GM21526 (cell line): Measurements from ENCODE around the gene FHIT.

Experiments
- ATAC-seq: cut with Tn5 transposase; IDR thresholded peaks from one replicate; pipeline ENCODE4 v1.9.1; 2021; ENCODE audit warnings: moderate library complexity; ENCODE audit not compliant: unreplicated experiment, low FRiP score

FHIT gene

DNA sequence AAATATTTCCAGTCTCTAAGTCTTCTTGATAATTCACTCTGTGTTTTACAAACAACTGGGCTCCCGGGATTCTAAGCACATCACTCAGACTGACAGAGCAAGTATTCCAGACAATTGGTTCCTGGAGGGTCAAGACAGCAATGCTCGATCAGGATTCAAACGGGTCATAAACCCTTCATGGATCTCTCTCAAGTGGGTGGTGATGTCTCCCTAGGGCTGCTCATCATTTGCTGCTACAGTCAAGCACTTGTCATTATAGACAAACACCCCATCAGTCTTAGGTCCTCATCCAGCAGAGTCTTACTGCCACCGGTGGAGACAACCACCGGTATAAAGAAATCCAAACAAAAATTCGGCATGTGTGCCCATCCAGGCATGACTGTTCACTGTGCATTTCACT lies 921.1 kb downstream of the FHIT start:
- ATAC-seq = no peak

DNA sequence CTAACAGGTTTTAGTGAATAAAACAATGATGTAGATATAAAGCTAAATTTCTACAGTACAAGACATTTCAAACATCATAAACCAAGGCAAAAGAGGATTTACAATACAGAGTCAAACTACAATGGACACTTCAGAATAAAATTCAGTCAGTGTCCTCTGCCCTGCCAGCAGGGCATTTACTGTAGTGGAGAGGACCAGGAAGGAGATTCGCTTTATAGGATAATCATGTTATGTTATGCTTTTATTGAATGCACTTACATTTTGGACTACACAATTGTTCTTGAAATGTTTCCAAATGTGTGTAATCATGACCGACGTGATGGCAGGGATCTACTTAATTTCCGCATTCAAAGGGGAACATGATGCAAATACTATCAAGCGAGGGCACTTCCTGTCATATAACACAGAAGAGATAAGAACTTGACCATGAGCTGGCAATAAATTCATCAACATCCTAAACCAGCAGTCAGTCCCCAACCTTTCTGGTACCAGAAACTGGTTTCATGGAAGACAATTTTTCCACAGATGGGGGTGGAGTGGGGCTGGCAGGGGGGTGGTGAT lies 925.6 kb downstream of the FHIT start:
- no peak for ATAC-seq

DNA sequence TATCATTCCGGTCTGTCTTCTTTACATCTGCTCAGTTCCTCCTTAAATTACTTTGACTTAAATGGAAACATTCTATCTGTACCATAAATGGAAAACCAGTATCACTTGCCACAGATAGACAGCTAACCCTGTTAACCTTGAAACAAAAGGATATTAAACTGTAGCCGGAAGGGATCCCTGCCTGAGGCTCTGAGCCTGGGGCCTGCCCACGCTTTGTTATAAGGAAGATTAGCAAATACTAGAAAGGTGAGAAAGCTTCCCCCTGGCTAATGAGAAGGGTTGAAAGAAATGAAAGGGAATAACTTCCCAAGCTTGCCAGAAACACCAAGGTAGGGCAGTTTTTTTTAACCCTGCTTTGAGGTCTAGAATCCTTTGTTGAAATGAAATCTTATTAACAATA lies 927.6 kb downstream of the FHIT start:
- ATAC-seq = no peak

DNA sequence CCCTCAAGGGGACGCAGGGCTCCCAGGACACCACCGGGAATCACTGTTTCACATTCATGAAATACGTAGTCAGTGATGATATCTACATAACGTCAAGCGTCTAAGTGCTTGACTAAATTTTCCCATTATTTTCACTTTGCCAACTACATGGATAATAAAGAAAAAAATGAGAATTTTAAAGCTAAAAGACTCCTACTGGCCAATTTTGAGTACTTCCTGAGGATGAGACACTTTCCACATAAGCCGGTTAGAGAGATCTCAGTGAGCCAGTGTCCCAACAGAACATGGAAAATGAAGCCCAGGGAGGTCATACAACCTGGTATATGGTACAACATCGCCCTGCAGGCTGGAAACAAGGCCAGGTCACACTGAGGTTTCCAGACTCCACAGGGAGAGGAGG lies 928.1 kb downstream of the FHIT start:
- no peak for ATAC-seq

DNA sequence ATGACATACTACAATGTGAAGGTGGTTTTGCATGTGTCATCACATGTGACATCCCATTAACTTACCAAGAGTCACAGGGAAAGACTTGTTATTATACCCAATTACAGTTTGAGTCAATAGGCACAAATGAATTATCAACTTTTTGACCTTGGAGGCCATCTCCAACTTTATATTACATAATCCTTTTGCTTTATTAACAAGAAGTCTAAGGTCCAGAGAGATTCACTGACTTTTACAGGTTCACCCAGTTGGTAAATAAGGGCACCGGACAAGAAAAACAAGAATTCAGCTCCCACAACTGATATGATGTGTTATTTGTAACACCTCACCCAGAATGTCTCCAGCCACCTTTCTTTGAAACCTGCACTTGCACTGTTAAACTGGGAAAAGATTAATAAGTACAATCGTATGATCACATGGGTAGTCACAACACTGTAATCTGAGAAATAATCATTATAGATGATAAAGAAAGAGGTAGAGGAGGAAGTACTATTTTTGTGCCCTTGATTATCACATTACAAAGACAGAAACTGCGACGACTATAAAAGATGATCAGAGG lies 928.9 kb downstream of the FHIT start:
- no peak for ATAC-seq

DNA sequence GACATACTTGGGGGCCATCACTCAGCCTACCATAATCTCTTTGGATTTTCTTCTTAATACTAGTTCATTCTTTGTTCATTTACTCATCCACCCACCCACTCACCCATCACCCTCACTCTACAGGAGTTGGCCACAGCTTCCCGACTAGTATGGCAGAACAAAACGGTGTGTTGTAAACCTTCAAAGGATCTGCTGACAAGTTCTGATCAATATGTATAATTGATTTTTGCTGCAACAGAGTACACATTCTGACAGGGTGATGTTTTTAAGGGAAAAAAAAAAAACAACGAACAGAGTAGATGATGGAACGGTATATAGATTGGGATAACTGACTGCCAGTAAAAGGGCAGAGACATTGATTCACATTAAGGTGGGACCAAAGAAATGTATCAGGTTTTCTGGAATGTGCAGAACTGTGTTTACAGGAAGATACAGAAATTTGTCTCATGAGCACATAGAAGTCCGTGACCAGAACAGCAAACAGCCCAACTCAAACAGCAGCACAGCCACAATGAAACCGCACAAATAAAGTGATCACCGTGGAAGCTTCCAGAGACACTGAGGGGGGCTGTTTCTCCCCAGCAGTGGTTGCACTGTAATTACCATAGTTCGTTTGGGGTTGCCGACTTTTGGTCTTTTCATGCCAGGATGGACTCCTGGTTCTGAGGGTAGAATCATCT lies 931.9 kb downstream of the FHIT start:
- no peak for ATAC-seq

DNA sequence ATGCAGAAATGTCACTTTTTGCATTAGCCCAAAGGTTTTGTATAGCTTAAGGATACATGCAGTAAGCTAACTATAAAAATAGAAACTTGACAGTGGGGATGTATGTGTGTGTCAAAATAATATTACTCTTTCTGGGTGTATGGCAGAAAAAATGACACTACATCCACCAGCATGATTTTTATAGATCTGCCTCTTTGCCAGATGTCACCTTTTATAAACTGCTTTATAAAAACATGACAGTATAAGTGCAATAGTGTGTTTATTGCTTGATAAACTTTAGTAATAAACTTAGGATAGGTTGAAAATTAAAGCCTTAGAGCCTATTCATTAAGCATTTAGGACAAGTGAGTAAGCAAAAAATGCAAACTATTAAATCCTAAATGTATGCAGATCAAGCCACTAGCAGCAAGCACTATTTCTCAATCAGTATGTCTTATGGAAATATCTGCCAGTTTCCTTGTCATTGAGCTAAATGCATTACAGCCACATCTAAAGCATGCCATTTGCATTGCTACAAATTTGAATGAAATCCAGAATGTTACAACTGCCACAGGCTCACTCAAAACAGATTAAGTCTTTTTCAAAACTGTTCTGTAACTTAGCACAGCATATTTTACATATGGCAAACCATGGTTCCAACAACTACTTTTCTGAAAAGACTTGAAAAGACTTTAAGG lies 935.0 kb downstream of the FHIT start:
- ATAC-seq = no peak

DNA sequence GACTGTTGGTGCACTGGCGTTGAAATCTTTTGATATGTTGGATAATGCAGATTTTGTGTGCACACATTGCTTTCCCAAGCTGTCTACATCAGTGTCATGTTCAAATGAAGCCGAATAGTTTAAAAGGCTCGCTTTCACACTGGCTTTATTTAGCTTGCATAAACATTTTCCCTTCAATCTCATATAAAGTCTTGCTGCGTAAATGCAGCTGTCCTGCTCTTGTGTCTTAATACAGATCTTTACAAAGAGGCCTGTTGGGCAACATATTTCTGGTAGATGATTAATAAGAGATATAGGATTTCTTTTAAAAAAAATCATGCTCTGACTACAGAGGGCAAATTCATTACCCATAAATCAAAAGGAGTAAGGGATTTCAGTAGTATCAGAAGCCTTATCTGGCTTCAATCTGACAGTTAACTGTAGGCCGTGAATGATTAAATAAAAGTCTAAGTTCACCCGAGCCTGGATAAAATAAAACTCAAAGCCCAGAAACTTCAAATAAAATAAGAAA lies 937.2 kb downstream of the FHIT start:
- no peak for ATAC-seq

DNA sequence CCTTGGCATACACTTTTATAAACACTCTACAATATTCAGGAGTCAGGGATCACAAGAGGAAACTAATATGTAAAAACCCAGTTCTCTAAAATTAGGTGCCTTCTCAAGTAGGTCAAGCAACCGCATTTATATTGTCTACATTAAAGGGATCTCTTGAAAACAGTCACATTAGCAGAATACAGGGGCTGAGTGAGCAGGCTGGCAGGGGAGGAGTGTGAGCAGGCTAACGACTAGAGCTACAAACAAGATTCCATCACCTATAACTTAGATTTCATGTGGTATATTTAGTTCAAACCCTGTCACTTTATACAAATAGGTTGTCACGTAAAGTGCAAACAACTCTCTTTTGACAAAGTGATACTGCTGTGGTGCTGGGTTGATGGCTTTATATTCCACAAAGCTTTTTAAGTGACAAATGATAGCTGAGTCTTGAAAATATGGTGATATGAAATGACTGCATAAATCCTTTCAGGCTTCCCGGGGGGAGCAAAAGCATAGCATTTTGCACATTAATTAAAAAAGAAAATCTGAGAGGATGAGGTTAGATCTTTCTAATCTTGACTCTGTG lies 937.9 kb downstream of the FHIT start:
- ATAC-seq = no peak

DNA sequence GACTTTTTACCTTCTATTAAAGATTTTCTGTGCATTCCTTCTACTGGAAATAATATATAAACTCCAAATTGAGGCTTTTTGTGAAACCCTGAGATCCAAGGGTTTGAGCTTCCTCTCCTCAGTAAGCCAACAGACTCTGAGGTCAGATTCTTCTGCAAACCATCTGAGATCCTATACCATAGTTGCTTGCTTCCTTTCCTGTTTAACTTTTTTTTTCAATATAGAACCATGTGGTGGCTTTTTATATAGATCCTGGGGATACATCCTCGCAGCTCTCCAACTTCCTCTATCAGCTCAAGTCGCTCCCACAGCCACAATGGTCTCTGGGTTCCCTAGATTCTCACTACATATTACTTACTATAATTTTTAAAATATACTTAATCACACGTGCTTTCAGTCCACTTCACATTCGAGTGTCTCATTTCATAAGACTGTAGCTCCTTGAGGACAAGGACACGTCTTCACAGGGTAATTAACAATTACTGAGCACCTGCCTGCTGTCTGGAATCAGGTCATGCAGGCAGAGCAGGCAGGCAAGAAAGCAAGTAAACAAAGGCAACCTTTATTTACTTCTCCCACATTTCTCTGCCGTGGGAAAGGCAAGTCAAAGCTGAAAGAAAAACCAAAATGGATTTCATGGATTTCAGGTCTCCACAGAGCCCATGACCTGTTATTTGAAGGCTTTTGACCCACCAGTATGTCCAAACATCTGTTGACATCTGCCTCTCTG lies 941.5 kb downstream of the FHIT start:
- no peak for ATAC-seq

DNA sequence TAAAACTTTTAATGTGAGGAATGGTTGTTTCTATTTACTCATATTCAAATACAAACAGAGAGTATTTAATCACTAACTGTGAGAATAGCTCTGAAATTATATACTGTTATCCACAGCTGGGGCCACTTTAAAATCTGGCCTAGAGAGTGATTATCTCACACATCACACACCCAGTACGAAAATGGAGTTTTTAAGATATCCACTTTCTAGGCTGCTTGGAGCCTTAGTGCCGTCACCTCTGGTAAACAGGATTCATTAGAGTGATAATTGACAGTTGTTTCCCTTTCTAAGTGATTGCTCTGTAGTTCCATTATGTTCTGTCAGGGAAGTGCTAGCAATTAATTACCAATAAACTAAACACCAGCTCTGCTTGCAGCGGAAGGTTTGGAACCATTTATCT lies 942.4 kb downstream of the FHIT start:
- ATAC-seq = no peak

DNA sequence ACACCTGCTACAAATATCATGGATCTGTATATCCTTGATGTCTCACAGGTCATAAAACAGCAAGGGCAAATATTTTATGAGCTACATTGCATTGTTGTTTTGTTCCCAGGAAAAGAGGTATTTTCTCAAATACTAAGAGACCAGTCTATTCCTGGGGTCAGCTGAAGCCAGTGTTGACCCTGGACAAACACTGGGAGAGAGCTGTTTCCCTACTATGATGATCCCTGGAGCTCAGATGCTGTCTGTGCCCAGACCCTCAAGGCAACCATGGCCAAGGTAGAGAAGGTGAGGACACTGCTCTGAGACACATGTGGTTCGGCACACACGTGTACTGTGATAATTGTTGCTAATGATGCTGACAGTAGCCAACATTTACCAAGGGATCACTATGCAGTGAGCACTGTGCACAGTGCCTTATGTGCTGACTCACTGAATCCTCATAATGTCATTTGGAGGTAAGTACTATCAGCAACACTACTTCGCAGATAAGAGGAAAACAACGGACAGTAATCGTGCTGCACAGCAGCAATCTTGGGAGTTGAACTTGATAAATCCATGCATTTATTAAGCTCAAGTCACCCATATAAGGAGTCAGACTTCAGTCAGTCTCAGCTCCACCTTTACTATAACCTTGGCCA lies 943.6 kb downstream of the FHIT start:
- no peak for ATAC-seq

DNA sequence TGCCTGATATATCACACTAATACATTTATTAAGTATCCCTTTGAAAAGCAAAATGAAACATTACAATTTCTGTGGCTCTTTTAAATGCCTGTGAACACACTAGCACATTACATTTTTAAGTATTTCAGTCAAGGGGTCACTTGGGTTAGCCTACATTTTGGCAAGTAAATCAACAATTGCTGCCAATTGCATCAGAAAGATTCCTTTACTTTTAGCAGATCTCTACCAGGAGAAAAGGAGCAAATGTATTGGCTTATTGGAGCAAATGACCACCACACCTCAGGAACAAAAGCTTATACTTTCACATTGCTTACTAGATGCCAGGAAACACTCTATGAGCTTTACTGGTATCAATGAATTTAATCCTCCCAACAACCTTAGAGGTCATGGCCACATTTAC lies 947.1 kb downstream of the FHIT start:
- no peak for ATAC-seq

DNA sequence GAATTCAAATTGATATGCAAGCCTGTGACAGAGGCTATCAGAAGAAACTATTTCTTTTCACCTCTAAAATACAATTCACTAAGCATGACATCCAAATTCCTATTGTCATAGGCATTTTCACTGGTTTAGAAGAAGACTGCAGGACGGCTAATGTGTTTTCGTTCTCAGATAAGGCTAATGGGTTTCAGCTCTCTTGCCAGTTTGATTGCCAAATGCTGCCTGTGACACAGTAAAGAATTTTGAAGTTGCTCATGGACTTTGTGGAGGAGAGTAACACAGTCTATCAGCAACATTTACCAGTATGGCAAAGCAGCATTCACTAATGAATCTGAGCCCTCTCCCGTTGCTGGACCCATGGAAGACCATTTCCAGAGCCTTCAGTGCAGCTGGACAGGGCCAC lies 948.1 kb downstream of the FHIT start:
- ATAC-seq = no peak

DNA sequence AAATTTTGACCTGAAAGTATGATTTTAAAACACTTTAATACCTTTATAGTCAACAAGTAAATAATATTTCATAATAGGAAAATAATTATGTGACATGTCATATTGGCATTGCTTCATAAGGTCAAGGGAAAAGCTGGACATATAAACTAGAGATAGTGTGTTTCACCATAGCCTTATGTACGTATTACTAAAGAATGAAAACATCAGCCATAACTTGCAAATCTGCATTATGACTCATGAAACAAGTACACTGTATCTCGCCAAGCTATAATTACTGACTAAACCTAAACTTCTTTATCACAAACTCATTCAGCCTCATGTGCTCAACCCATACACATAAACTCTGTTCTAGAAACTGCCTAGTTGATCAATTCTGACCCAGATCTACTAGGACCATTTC lies 950.1 kb downstream of the FHIT start:
- ATAC-seq = no peak

DNA sequence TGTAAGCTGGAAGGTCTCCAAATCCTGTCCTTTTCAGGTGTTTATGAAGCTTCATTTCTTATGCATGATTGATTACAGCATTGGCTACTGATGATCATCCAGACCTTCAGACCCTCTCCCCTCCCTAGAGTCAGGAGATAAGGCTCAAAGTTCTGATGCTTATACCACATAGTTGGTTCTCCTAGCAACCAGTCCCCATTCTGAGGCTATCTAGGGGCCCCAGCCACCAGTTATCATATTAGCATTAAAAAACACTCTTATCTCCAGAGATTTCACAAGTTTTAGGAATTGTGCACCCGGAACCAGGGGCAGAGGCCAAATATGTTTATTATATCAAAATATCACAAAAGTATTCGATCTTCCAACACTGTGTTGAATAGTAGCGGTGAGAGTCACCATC lies 953.1 kb downstream of the FHIT start:
- ATAC-seq = no peak

DNA sequence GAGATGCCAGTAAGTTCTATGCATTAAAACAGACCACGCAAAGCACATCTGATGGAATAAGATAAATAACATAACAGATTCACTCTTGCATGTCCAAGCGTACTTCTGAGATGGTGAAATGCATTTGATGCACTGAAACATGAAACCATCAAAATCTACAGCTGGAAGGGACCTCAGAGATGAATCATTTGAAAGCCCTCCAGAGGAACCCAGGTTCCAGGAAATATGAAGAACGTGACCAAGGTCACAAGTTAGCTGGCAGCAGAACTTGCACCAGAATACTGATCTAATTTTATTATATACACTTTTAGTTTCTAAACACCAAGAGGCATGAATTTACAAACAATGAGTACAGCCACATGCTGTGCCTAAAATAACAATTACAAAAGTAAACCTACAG lies 957.1 kb downstream of the FHIT start:
- ATAC-seq = no peak

DNA sequence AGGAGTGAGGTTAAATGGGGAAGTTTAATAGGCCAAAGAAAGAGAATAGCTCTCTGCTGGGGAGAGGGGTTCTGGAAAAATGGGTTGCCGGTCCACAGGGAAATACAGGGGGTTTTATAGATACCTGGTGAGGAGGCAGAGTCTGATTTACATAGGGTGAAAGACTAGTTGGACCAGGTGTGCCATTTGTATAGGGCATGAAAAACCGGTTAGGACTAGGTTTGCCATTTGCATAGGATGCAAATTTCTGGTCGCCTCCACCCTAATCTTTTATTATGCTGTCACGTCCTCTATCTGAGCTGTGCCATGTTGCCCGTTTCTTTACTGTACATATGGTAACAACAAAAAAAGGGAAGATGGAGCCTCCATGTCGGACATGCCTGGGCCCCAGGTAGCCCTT lies 960.1 kb downstream of the FHIT start:
- ATAC-seq = no peak

DNA sequence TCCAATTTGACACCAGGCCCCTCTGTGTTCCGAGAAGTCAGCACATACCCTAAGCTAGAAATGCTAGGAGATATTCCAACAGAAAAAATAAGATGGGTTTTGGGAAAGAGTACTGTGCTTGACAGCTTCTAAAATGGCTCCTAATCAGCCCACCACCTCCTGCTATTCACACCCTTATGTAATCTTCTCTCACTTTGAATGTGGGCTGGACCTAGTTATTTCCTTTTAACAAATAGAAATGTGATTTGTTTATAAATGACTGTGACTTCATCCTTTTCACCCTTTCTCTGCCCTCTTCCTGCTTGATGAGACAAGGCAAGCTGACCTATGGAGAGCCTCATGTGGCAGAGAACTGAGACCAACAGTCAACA lies 961.1 kb downstream of the FHIT start:
- ATAC-seq = no peak

DNA sequence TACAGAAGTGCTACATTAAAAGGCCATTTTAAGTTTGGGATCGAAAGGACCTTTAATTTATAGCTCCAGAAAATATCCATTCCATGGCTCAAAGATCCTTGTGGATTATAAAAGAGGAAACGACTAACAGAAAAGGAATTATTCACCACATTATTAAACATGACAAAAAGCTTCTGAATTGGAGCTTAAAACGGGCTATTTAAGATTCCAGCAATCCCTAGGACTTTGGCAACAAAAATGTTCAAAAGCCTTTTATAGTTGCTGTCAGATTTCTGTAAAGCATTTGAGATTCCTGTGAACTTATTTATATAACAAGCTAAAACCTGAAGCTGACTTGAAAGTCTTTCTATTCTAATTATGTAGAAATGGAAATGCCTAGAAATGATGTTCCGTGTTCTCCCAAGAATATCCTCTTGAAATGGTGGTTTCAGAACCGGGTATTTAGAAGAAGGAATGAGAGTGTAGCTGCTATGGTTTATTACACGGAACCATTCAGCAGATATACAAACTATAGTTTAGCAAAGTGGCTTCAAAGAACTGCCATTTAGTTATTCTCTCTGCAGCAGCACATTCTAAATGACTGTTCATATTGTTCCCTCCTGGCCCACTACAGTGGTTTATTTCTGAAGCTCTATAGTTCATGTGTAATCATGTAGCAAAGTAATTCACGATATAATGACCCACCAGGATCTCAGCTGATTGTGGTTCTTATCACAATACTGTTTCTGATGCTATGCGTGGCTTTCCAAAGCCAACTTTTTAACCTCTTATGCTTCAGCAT lies 961.7 kb downstream of the FHIT start:
- ATAC-seq = no peak
